Esophagus squamous epithelium (tissue), 4 donors: ENCODE results near the gene ABCA8.
"Not testable (repeated sequence)": the region's sequence is repeated elsewhere in the genome, so short reads cannot be mapped to it uniquely, and the experiment has no call there.

Experiments used
- POLR2A ChIP-seq, 4 donors: fragments of 450-650 bp; IDR thresholded peaks; one replicate each; pipeline ENCODE4 v1.6.1; 2017; ENCODE audit warnings: antibody characterized with exemption in 4 of 4, mild to moderate bottlenecking in 4 of 4, moderate library complexity in 3 of 4
- TF ChIP-seq, protein P1 (sequence below), 6 experiments: fragments of 450-650 bp in 4 of 6; fragments of 200-600 bp in 2 of 6; sonication (generic) in 2 of 6; IDR thresholded peaks; one replicate each; pipeline ENCODE4 v1.5.1; 2016 to 2019; ENCODE audit warnings: antibody characterized with exemption in 6 of 6, mild to moderate bottlenecking in 4 of 6, moderate library complexity in 4 of 6

DNA sequence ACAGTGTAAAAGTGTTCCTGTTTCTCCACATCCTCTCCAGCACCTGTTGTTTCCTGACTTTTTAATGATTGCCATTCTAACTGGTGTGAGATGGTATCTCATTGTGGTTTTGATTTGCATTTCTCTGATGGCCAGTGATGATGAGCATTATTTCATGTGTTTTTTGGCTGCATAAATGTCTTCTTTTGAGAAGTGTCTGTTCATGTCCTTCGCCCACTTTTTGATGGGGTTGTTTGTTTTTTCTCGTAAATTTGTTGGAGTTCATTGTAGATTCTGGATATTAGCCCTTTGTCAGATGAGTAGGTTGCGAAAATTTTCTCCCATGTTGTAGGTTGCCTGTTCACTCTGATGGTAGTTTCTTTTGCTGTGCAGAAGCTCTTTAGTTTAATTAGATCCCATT lies 44.6 kb upstream of the ABCA8 start:
- TF ChIP-seq, protein P1, sequence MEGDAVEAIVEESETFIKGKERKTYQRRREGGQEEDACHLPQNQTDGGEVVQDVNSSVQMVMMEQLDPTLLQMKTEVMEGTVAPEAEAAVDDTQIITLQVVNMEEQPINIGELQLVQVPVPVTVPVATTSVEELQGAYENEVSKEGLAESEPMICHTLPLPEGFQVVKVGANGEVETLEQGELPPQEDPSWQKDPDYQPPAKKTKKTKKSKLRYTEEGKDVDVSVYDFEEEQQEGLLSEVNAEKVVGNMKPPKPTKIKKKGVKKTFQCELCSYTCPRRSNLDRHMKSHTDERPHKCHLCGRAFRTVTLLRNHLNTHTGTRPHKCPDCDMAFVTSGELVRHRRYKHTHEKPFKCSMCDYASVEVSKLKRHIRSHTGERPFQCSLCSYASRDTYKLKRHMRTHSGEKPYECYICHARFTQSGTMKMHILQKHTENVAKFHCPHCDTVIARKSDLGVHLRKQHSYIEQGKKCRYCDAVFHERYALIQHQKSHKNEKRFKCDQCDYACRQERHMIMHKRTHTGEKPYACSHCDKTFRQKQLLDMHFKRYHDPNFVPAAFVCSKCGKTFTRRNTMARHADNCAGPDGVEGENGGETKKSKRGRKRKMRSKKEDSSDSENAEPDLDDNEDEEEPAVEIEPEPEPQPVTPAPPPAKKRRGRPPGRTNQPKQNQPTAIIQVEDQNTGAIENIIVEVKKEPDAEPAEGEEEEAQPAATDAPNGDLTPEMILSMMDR (IDR thresholded peaks at IDR 0.05) = not testable (repeated sequence)
- TF ChIP-seq POLR2A (IDR thresholded peaks at IDR 0.05) = not testable (repeated sequence)
